MM.1S (cell line): ENCODE measurements around the gene PSTPIP1.
"Not testable (repeated sequence)": the region's sequence is repeated elsewhere in the genome, so short reads cannot be mapped to it uniquely, and the experiment has no call there.

Experiments used
- DNase-seq: peaks from one replicate; pipeline ENCODE4 v3.0.0-alpha.2; 2015
- H2AFZ ChIP-seq: fragments of 300-600 bp; sonication (generic); 2 replicates; pipeline ENCODE4 v1.6.0; 2016; ENCODE audit warnings: antibody characterized with exemption, low read length
- H3F3A ChIP-seq: fragments of 300-600 bp; sonication (generic); 2 replicates; pipeline ENCODE4 v1.6.1; 2016; ENCODE audit warnings: mild to moderate bottlenecking, antibody characterized with exemption, low read length, moderate library complexity, mixed read lengths; ENCODE audit not compliant: insufficient read depth
- H3K27ac ChIP-seq: fragments of 300-600 bp; sonication (generic); 2 replicates; pipeline ENCODE4 v1.5.1; 2016; ENCODE audit warnings: mild to moderate bottlenecking, low read length
- H3K27me3 ChIP-seq: fragments of 300-600 bp; sonication (generic); replicated peaks from 2 replicates; pipeline ENCODE4 v1.6.0; 2016; ENCODE audit warnings: low read length; ENCODE audit not compliant: insufficient read depth
- H3K36me3 ChIP-seq: fragments of 300-600 bp; sonication (generic); replicated peaks from 2 replicates; pipeline ENCODE4 v1.6.1; 2016; ENCODE audit warnings: mild to moderate bottlenecking, low read length, mixed read lengths; ENCODE audit not compliant: insufficient read depth
- H3K4me1 ChIP-seq: fragments of 300-600 bp; sonication (generic); 2 replicates; pipeline ENCODE4 v1.6.1; 2016; ENCODE audit warnings: low read length, mixed read lengths
- H3K4me2 ChIP-seq: fragments of 300-600 bp; sonication (generic); 2 replicates; pipeline ENCODE4 v1.6.0; 2016; ENCODE audit warnings: low read depth, low read length
- H3K4me3 ChIP-seq: fragments of 300-600 bp; sonication (generic); 2 replicates; pipeline ENCODE4 v1.5.1; 2016; ENCODE audit warnings: low read length, mixed read lengths
- H3K79me2 ChIP-seq: fragments of 300-600 bp; sonication (generic); 2 replicates; pipeline ENCODE4 v1.6.1; 2016; ENCODE audit warnings: mixed run types, low read length, mixed read lengths
- H3K9ac ChIP-seq: fragments of 300-600 bp; sonication (generic); 2 replicates; pipeline ENCODE4 v1.6.1; 2016; ENCODE audit warnings: low read length, mixed read lengths
- H3K9me2 ChIP-seq: fragments of 300-600 bp; sonication (generic); replicated peaks from 2 replicates; pipeline ENCODE4 v1.6.1; 2016; ENCODE audit warnings: mild to moderate bottlenecking, low read length, mixed read lengths; ENCODE audit not compliant: insufficient read depth
- H3K9me3 ChIP-seq: fragments of 300-600 bp; sonication (generic); replicated peaks from 2 replicates; pipeline ENCODE4 v1.6.1; 2016; ENCODE audit warnings: mild to moderate bottlenecking, low read length, mixed read lengths; ENCODE audit not compliant: insufficient read depth
- H4K20me1 ChIP-seq: fragments of 300-600 bp; sonication (generic); 2 replicates; pipeline ENCODE4 v1.6.1; 2016; ENCODE audit warnings: mild to moderate bottlenecking, low read length, moderate library complexity, mixed read lengths; ENCODE audit not compliant: insufficient read depth
- EZH2 ChIP-seq: fragments of 300-600 bp; sonication (generic); optimal IDR thresholded peaks from 2 replicates; pipeline ENCODE3; 2017; ENCODE audit warnings: low read depth, mild to moderate bottlenecking, antibody characterized with exemption, low read length, mixed read lengths
- EZH2phosphoT487 ChIP-seq: fragments of 300-600 bp; sonication (generic); IDR thresholded peaks from 2 replicates; pipeline ENCODE4 v1.6.1; 2018; ENCODE audit warnings: antibody characterized with exemption, low read length
- TF ChIP-seq, protein P1 (sequence below): fragments of 300-600 bp; sonication (generic); IDR thresholded peaks from 2 replicates; pipeline ENCODE4 v1.5.1; 2016; ENCODE audit warnings: antibody characterized with exemption, low read length, mixed read lengths

Gene PSTPIP1

DNA sequence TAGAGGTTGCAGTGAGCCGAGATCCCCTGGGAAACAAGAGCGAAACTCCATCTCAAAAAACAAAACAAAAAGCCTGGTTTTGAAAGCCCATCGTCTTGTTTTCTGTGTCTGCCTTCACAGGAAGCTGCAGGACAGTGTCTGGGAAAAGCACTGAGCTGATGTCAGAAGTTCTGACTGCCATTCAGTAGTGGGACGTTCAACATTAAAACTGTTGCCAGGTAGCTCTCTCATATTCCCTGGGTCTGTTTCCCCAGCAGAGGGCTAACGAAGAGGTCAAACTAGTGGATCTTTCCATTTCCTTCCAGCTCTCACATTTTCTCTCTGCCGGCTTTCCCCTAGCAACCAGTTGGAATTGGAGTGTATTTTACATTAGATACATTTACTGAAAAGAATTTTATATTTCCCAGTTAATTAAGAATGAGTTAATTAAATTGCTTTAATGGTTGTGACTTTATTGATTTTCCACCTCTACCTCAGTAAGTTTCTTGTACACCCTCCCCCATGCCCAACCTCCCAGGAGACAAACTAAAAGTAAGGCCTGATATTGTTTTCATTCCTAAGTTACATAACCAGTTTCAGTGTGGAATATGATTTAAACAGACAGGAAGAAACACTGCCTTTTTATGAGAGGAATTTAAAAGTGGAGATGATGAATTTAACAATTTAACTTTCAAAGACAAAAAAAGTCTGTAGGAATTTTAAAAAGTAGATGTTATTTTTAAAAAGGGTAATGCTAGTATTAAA, 33.5 kb upstream of the PSTPIP1 start:
- Histone ChIP-seq H3K9me2 (no peaks in the 10 kb centered on the region), H3K9ac (no peak overlapping the region), H3K79me2 (no peaks in the 10 kb centered on the region), H3F3A (no peaks in the 10 kb centered on the region), H3K4me2 (no peak overlapping the region), H3K27me3 (no peaks in the 10 kb centered on the region), H3K4me3 (no peak overlapping the region), H3K9me3 (no peaks in the 10 kb centered on the region), H3K36me3 (no peaks in the 10 kb centered on the region), H3K27ac (no peak overlapping the region), H3K4me1 (no peaks in the 10 kb centered on the region), H2AFZ (no peak overlapping the region), H4K20me1 (no peaks in the 10 kb centered on the region)
- TF ChIP-seq EZH2 (no peak), EZH2phosphoT487 (no peak)
- no peak for DNase-seq

DNA sequence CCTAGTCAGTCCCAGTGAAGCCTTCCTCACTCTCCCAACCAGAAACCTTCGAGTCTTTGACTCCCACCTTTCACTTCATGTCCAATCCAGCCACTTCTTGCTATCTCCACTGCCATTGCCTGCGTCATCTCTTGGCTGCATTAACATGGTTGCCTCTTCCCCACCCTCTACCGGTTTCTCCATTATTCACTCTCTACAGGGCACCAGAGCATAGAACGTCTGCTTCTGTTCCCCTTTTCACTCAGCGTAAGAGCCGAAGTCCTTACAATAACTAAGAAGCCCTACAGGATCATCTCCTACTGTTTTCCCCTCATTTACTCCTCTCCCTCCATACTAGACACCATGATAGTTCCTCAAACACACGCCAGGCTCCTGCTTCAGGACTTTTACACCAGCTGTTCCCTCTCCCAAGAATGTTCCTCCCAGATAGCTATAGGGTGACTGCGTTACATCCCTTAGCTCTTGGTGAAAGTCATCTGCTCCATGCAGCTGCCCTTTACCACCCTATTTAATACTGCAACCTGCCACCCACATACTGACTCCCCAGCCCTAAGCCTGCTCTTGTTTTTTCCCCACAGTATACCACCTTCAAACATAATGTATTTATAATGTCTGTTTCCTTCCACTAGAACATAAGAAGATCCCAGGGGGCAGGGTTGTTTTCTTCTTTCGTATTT, 32.5 kb upstream of the PSTPIP1 start:
- Histone ChIP-seq H3K27ac (no peak overlapping the region), H3K4me2 (no peak overlapping the region), H3K9me3 (no peaks in the 10 kb centered on the region), H3K9ac (no peak overlapping the region), H3F3A (no peaks in the 10 kb centered on the region), H3K27me3 (no peaks in the 10 kb centered on the region), H3K4me3 (no peak overlapping the region), H3K9me2 (no peaks in the 10 kb centered on the region), H3K4me1 (no peaks in the 10 kb centered on the region), H3K79me2 (no peaks in the 10 kb centered on the region), H3K36me3 (no peaks in the 10 kb centered on the region), H4K20me1 (no peaks in the 10 kb centered on the region), H2AFZ (no peak overlapping the region)
- TF ChIP-seq EZH2 (no peak), EZH2phosphoT487 (no peak)
- TF ChIP-seq, protein P1, sequence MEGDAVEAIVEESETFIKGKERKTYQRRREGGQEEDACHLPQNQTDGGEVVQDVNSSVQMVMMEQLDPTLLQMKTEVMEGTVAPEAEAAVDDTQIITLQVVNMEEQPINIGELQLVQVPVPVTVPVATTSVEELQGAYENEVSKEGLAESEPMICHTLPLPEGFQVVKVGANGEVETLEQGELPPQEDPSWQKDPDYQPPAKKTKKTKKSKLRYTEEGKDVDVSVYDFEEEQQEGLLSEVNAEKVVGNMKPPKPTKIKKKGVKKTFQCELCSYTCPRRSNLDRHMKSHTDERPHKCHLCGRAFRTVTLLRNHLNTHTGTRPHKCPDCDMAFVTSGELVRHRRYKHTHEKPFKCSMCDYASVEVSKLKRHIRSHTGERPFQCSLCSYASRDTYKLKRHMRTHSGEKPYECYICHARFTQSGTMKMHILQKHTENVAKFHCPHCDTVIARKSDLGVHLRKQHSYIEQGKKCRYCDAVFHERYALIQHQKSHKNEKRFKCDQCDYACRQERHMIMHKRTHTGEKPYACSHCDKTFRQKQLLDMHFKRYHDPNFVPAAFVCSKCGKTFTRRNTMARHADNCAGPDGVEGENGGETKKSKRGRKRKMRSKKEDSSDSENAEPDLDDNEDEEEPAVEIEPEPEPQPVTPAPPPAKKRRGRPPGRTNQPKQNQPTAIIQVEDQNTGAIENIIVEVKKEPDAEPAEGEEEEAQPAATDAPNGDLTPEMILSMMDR, result no peak
- DNase-seq, result no peak

DNA sequence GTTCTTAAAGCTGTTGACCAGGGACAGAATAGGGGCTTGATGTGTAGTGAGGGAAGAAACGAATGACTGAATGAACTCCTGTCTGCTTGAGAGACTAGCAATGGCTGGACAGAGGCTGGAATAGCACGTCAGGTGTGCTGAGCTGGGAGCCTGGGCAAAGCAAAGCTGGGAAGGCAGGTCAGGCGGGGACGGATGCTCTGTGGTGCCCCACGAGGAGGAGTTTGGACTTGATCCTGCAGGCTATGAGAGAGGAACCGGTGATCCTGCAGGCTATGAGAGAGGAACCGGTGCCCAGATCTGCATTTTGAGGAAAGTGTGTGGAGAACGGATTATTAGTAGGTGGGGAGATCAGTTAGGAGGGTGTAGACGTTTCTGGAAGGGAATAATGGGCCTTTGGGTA, 31.3 kb upstream of the PSTPIP1 start:
- no peak overlapping the region for H3K27ac ChIP-seq
- no peaks in the 10 kb centered on the region for H3K9me3 ChIP-seq
- no peak overlapping the region for H3K4me3 ChIP-seq
- H3K9ac ChIP-seq, result no peak overlapping the region
- H3K79me2 ChIP-seq, result no peaks in the 10 kb centered on the region
- H3K36me3 ChIP-seq, result no peaks in the 10 kb centered on the region
- H2AFZ ChIP-seq, result no peak overlapping the region
- no peaks in the 10 kb centered on the region for H3F3A ChIP-seq
- H3K9me2 ChIP-seq, result no peaks in the 10 kb centered on the region
- H3K4me1 ChIP-seq, result no peaks in the 10 kb centered on the region
- no peaks in the 10 kb centered on the region for H3K27me3 ChIP-seq
- H4K20me1 ChIP-seq, result no peaks in the 10 kb centered on the region
- H3K4me2 ChIP-seq, result no peak overlapping the region
- no peak for DNase-seq
- TF ChIP-seq EZH2phosphoT487, result no peak
- TF ChIP-seq, protein P1, result no peak
- no peak for TF ChIP-seq EZH2

DNA sequence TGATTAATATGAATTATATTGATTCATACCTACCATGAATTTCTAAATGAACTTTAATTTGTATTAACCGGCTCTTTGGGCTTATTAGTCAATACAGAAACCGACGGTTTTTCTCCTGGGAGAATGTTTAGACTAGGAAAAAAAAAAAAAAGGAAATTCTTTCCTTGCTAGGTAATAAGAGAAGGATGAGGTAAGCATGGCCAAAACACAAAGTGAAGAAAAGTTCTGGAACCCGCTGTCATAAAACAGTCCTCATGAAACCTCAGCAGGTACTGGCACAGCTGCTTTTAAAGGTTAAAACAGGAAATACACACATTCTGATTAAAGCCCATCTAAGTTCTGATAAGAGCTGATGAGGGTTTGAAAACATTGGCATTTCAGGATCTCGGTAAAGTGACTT, 30.8 kb upstream of the PSTPIP1 start:
- no peak for DNase-seq
- no peaks in the 10 kb centered on the region for H3K9me3 ChIP-seq
- H3K4me2 ChIP-seq, result no peak overlapping the region
- H3K79me2 ChIP-seq, result no peaks in the 10 kb centered on the region
- no peaks in the 10 kb centered on the region for H3K36me3 ChIP-seq
- no peak overlapping the region for H3K9ac ChIP-seq
- no peaks in the 10 kb centered on the region for H4K20me1 ChIP-seq
- no peaks in the 10 kb centered on the region for H3K4me1 ChIP-seq
- no peaks in the 10 kb centered on the region for H3K9me2 ChIP-seq
- no peaks in the 10 kb centered on the region for H3F3A ChIP-seq
- H3K4me3 ChIP-seq, result no peak overlapping the region
- H2AFZ ChIP-seq, result no peak overlapping the region
- H3K27me3 ChIP-seq, result no peaks in the 10 kb centered on the region
- TF ChIP-seq, protein P1, result no peak
- TF ChIP-seq EZH2phosphoT487 (no peak), EZH2 (no peak)
- no peak overlapping the region for H3K27ac ChIP-seq

DNA sequence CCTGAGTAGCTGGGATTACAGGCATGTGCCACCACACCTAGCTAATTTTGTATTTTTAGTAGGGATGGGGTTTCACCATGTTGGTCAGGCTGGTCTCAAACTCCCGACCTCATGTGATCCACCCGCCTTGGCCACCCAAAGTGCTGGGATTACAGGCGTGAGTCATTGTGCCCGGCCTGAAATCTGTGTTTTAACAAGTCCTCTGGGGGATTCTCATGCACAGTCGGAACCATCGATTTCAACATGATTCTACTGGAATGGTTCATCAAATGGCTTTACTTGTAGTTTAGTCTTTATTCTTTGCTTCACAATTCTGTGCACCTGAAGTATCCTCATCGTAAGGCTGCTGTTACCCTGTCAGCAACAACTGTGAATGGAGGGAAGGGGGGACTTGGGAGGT, 28.9 kb upstream of the PSTPIP1 start:
- H3K79me2 ChIP-seq, H3K36me3 ChIP-seq, H3K9me2 ChIP-seq, H3K4me1 ChIP-seq, H3K4me2 ChIP-seq, H4K20me1 ChIP-seq, H3K4me3 ChIP-seq, DNase-seq, H3K27ac ChIP-seq, H3K9ac ChIP-seq, H2AFZ ChIP-seq, H3K27me3 ChIP-seq, H3F3A ChIP-seq, H3K9me3 ChIP-seq: not testable (repeated sequence)
